ENCODE data around the gene TIGD2. TPM values are rescaled to one million over a fixed set of nuclear protein-coding genes. Genes with fewer than 3 reads are reported as not detected.

Gene TIGD2
- total and polyA plus RNA-seq, 7 donors, result 1.4 to 3.3 (median 2.3) TPM

- intact Hi-C loops (cut with DNase I), result loop anchor here (5.0 kb wide), 1 partner anchor 269 kb away; no protein-coding TSS in a partner anchor
- WGBS, 2 donors, result 59 to 78% methylated on average over 4 of the region's 4 CpGs
Measured at GRCh38 chr4:89162987-89163386, 51.7 kb downstream of the TIGD2 start.

GRCh38 chr4:89164400-89164799, 53.1 kb downstream of the TIGD2 start:
- TF ChIP-seq CTCF (IDR thresholded peaks at IDR 0.05), result no peak
- TF ChIP-seq EP300 (IDR thresholded peaks at IDR 0.05), result no peak
- no peak for TF ChIP-seq POLR2AphosphoS5 (IDR thresholded peaks at IDR 0.05)
- no peak for TF ChIP-seq POLR2A (IDR thresholded peaks at IDR 0.05)
- peaks cover 0 to 3% (median 0%) of the 10 kb centered on the region in 4 donors for H3K9me3 ChIP-seq
- no peak for DNase-seq
- no peaks in the 10 kb centered on the region for H3K27me3 ChIP-seq
- no peaks in the 10 kb centered on the region for H3K4me1 ChIP-seq
- H3K27ac ChIP-seq, result no peak overlapping the region
- WGBS, 2 donors, result 12 to 52% methylated on average over 2 of the region's 2 CpGs
- H3K36me3 ChIP-seq, result no peaks in the 10 kb centered on the region
- no peak overlapping the region for H3K4me3 ChIP-seq
- intact Hi-C loops (cut with DNase I), result loop anchor here (5.0 kb wide), 1 partner anchor 268 kb away; no protein-coding TSS in a partner anchor

More at GRCh38 chr4:89162987-89163386, 51.7 kb downstream of the TIGD2 start:
- Histone ChIP-seq H3K4me1 (no peaks in the 10 kb centered on the region), H3K9me3 (peaks cover 0 to 3% (median 0%) of the 10 kb centered on the region in 4 donors), H3K36me3 (no peaks in the 10 kb centered on the region), H3K27me3 (no peaks in the 10 kb centered on the region), H3K4me3 (no peak overlapping the region), H3K27ac (no peak overlapping the region)
- DNase-seq, result no peak
- TF ChIP-seq POLR2AphosphoS5 (IDR thresholded peaks at IDR 0.05) (no peak), EP300 (IDR thresholded peaks at IDR 0.05) (no peak), POLR2A (IDR thresholded peaks at IDR 0.05) (no peak), CTCF (IDR thresholded peaks at IDR 0.05) (no peak)

Small RNA genes lying within 50 kb of the gene (small RNA-seq; reads per million reads assigned to genes)
- 0 reads per million in 3 donors for gene RNU6-907P

Other genes starting within 250 kb of the TIGD2 start
- 10 to 100 TPM; 41.1 to 49.7 (median 47.3) TPM for gene FAM13A, start 54.3 kb upstream of the TIGD2 start, total RNA-seq
- 10 to 100 TPM in 2 of 3 donors, 1 to 10 TPM in 1; 9.9 to 14.8 (median 10.8) TPM for gene FAM13A, start 54.3 kb upstream of the TIGD2 start, polyA plus RNA-seq
- 1 to 10 TPM; 1.6 to 2.8 (median 1.8) TPM for gene GPRIN3, start 196.3 kb downstream of the TIGD2 start, total RNA-seq
- gene GPRIN3, start 196.3 kb downstream of the TIGD2 start, polyA plus RNA-seq, result 1 to 10 TPM; 1.6 to 4.6 (median 1.8) TPM